HG03460 (cell line): ENCODE data around the gene ZNF107.
"Not testable (repeated sequence)": the region's sequence is repeated elsewhere in the genome, so short reads cannot be mapped to it uniquely, and the experiment has no call there.

ENCODE experiments used
- ATAC-seq: cut with Tn5 transposase; IDR thresholded peaks from one replicate; pipeline ENCODE4 v1.9.1; 2021; ENCODE audit not compliant: unreplicated experiment

Gene ZNF107

GRCh38 chr7:64729089-64729848 is 63.3 kb downstream of the ZNF107 start:
- no peak for ATAC-seq

DNA sequence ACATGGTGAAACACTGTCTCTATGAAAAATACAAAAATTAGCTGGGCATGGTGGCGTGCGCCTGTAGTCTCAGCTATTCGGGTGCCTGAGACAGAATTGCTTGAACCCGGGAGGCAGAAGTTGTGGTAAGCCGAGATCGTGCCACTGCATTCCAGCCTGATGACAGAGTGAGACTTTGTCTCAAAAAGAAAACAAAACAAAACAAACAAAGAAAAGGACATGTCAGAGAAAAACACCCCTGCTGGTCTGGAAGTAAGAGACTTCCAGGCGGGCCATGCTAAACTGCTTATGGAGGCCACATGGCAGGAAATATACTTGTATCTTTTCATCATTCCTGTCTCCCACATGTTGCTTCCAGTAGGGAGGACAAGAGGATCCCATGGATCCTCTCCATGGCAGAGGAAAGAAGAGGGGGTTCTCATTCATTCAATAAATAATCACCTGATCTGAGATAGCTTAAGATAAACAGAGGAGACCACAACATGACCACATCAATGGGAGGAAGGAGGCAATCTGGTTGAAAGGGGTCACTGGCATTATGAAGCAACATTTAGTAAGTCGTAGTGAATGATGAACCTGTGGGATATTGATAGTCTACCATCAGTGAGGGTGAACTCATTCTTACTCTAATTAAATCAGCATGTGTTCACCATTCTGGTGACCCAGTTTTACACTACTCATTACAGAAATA is 67.8 kb downstream of the ZNF107 start:
- ATAC-seq, result no peak

GRCh38 chr7:64736575-64736974 is 70.6 kb downstream of the ZNF107 start:
- no peak for ATAC-seq

- ATAC-seq, result not testable (repeated sequence)
Measured at GRCh38 chr7:64738403-64738802, 72.5 kb downstream of the ZNF107 start.

DNA sequence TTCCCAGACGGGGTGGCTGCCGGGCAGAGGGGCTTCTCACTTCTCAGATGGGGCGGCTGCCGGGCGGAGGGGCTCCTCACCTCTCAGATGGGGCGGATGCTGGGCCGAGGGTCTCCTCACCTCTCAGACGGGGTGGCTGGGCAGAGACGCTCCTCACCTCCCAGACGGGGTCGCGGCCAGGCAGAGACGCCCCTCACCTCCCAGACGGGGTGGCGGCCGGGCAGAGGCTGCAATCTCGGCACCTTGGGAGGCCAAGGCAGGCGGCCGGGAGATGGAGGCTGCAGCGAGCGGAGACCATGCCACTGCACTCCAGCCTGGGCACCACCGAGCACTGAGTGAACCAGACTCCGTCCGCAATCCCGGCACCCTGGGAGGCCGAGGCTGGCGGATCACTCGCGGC is 73.0 kb downstream of the ZNF107 start:
- not testable (repeated sequence) for ATAC-seq

DNA sequence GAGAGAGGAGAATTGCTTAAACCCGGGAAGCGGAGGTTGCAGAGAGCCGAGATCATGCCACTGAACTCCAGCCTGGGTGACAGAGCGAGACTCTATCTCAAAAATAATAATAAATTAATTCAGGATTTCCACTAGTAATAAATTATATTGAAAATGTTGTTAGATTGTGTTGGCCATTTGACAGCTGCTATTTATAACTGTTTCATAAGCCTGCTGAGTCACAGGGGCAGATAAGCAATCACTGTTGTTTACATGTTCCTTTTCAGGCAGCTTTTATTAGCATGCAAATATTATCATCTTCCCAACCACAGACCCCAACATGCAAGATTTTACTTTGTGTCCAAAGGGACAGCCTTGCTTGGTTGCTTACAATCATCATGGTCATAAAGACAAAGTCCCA is 78.7 kb downstream of the ZNF107 start:
- ATAC-seq, result no peak

DNA sequence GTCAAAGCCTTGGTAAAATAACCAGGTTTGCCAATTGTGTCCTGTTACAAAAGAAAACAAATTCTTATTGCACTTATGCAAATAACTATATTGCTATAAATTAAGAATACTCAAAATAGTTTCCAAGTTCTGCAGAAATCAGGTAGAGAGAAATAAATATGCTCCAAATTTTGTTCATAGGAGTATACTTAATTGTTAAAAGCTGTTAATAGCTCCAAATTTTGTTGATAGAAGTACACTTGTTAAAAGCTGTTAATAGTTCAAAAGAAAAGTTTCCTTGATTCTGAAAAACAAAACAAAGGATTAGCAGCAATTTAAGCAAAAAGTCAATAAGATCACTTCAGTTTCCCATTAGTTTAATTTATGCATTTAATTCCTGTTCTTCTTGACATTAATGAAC is 81.9 kb downstream of the ZNF107 start:
- ATAC-seq, result no peak

GRCh38 chr7:64753032-64753431 is 87.1 kb downstream of the ZNF107 start:
- no peak for ATAC-seq

- ATAC-seq, result no peak
Measured at GRCh38 chr7:64755865-64756264, 89.9 kb downstream of the ZNF107 start.

DNA sequence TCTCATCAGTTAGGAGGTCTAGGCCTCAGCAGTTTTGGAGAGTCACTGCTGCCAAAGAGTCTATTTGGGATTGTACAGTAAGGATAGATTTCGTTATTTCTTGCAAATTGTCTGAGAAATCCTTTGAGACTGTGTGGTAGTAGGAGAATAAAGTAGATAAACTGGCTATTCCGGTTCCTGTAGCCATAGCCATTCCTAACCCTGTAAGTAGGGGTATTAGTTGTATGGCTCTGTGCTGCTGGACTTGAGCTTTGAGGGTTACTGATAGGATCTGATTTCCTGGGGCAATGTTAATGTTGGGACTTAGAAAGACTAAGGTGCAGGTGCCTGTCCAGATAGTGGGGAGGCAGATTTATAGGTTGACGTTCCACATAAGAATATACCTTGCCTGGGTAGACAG is 92.2 kb downstream of the ZNF107 start:
- no peak for ATAC-seq
